IPS-15b (cell line): ENCODE data around the gene DLST.

Experiments used
- H3K27me3 ChIP-seq: one replicate; pipeline ENCODE4 v1.6.1; 2013; ENCODE audit warnings: low read length; ENCODE audit not compliant: control insufficient read depth, insufficient read depth
- H3K36me3 ChIP-seq: one replicate; pipeline ENCODE4 v1.6.1; 2013; ENCODE audit warnings: low read length; ENCODE audit not compliant: control insufficient read depth, insufficient read depth
- H3K4me1 ChIP-seq: one replicate; pipeline ENCODE4 v1.6.1; 2013; ENCODE audit warnings: mild to moderate bottlenecking, low read length; ENCODE audit not compliant: control insufficient read depth, insufficient read depth
- H3K4me3 ChIP-seq: one replicate; pipeline ENCODE4 v1.5.1; 2013; ENCODE audit warnings: low read depth, low read length
- H3K9ac ChIP-seq: one replicate; pipeline ENCODE4 v1.6.1; 2013; ENCODE audit warnings: low read depth, mild to moderate bottlenecking, low read length
- H3K9me3 ChIP-seq: one replicate; pipeline ENCODE4 v1.6.1; 2013; ENCODE audit warnings: mild to moderate bottlenecking, low read length; ENCODE audit not compliant: control insufficient read depth, insufficient read depth

DLST gene

DNA sequence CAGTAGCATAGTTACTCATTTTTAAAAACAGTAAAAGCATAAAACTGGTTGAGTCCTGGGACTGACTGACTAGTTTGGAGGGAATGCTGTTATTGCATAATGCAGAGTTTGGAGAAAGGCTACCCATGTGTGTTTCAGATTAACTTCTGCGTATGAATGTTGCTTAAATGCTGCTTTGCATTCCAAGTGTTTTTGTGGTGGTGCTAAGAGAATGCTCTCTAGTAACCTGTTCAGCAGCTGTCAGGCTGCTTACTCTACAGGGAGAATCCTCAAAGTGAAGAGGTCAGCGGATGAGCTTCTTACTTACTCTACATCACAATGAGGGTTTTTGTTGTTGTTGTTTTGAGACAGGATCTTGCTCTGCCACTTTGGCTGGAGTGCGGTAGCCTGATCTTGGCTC is 4.3 kb downstream of the DLST start:
- Histone ChIP-seq H3K9ac (no peak overlapping the region), H3K27me3 (no peaks in the 10 kb centered on the region), H3K4me3 (peak overlapping the region; percentile 16), H3K4me1 (peaks cover 26% of the 10 kb centered on the region), H3K36me3 (no peaks in the 10 kb centered on the region), H3K9me3 (no peaks in the 10 kb centered on the region)

DNA sequence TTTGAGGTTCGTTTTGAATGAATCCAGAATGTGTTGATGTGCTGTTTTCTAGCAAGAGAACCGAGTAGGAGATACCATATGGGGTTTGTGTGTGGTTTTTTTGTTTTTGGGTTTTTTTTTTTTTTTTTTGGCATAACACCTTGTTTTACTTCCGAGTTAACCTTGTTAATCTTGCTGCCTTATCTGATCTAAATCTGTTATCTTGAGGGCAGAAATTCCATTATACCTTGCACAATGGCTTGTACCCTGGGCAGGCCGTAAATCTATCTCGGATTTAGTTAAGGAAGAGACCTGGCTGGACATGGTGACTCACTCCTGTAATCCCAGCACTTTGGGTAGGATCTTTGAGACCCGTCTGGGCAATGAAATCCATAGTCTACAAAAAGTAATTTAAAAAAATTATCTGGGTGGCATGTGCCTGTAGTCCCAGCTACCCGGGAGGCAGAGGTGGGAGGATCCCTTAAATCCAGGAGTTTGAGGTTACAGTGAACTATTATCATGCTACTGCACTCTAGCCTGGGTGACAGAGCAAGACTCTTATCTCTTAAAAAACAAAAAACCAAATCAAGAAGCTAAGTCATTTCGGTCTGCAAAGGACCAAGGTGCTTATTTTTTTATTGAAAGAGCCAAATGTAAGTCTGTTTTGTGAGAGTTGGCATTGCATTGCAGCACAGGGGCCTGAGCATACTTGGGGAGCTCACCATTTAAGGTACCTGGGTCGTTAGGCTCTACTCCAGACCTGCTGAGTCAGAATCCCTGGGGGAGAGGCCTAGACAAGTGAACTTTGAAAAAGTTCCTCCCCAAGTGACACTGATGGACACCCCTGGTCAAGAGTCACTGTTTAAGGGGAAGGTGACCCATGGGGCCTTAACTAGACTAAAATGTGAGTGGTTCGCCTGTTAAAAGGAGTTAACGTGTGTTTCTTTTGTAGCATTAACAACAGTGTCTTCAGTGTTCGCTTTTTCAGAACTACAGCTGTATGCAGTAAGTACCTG is 6.7 kb downstream of the DLST start:
- Histone ChIP-seq H3K9ac (no peak overlapping the region), H3K9me3 (no peaks in the 10 kb centered on the region), H3K36me3 (peaks cover 14% of the 10 kb centered on the region), H3K4me1 (peaks cover 25% of the 10 kb centered on the region), H3K4me3 (no peak overlapping the region), H3K27me3 (no peaks in the 10 kb centered on the region)

GRCh38 chr14:74890262-74890661 is 8.5 kb downstream of the DLST start:
- Histone ChIP-seq H3K27me3 (no peaks in the 10 kb centered on the region), H3K4me1 (peaks cover 13% of the 10 kb centered on the region), H3K36me3 (peaks cover 30% of the 10 kb centered on the region), H3K9me3 (no peaks in the 10 kb centered on the region), H3K9ac (no peak overlapping the region), H3K4me3 (no peak overlapping the region)

DNA sequence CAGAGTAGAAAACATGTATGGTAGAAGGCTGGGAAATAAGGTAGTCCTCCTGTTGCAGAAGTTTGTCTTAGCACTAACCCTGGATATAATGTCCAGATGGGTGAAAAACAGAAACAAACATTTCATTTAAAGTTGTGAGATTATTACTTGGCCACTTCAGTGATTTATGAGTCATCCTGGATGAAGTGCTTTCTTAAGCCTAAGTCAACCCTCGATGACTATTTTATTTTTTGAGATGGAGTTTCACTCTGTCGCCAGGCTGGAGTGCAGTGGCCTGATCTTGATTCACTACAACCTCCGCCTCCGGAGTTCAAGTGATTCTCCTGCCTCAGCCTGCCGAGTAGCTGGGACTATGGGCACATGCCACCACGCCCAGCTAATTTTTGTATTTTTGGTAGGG is 10.2 kb downstream of the DLST start:
- no peaks in the 10 kb centered on the region for H3K27me3 ChIP-seq
- no peak overlapping the region for H3K4me3 ChIP-seq
- no peak overlapping the region for H3K9ac ChIP-seq
- no peaks in the 10 kb centered on the region for H3K9me3 ChIP-seq
- H3K36me3 ChIP-seq = peaks cover 44% of the 10 kb centered on the region
- H3K4me1 ChIP-seq = peaks cover 3% of the 10 kb centered on the region

- H3K4me1 ChIP-seq = no peaks in the 10 kb centered on the region
- no peaks in the 10 kb centered on the region for H3K9me3 ChIP-seq
- H3K9ac ChIP-seq = no peak overlapping the region
- no peak overlapping the region for H3K4me3 ChIP-seq
- H3K27me3 ChIP-seq = no peaks in the 10 kb centered on the region
- H3K36me3 ChIP-seq = peaks cover 53% of the 10 kb centered on the region
Measured at GRCh38 chr14:74892745-74893144, 11.0 kb downstream of the DLST start.

GRCh38 chr14:74893614-74894091 is 11.9 kb downstream of the DLST start:
- no peaks in the 10 kb centered on the region for H3K27me3 ChIP-seq
- H3K4me1 ChIP-seq = no peaks in the 10 kb centered on the region
- H3K4me3 ChIP-seq = no peak overlapping the region
- H3K9me3 ChIP-seq = no peaks in the 10 kb centered on the region
- H3K9ac ChIP-seq = no peak overlapping the region
- peaks cover 61% of the 10 kb centered on the region for H3K36me3 ChIP-seq

GRCh38 chr14:74896400-74896799 is 14.7 kb downstream of the DLST start:
- Histone ChIP-seq H3K4me1 (no peaks in the 10 kb centered on the region), H3K4me3 (no peak overlapping the region), H3K9ac (no peak overlapping the region), H3K27me3 (no peaks in the 10 kb centered on the region), H3K9me3 (no peaks in the 10 kb centered on the region), H3K36me3 (peaks cover 86% of the 10 kb centered on the region)

GRCh38 chr14:74897642-74898041 is 15.9 kb downstream of the DLST start:
- H3K27me3 ChIP-seq = no peaks in the 10 kb centered on the region
- H3K4me1 ChIP-seq = no peaks in the 10 kb centered on the region
- H3K36me3 ChIP-seq = peaks cover 91% of the 10 kb centered on the region
- no peak overlapping the region for H3K9ac ChIP-seq
- H3K4me3 ChIP-seq = no peak overlapping the region
- H3K9me3 ChIP-seq = no peaks in the 10 kb centered on the region

GRCh38 chr14:74898083-74898482 is 16.4 kb downstream of the DLST start:
- H3K4me1 ChIP-seq = no peaks in the 10 kb centered on the region
- H3K9me3 ChIP-seq = no peaks in the 10 kb centered on the region
- H3K36me3 ChIP-seq = peaks cover 91% of the 10 kb centered on the region
- no peak overlapping the region for H3K9ac ChIP-seq
- H3K27me3 ChIP-seq = no peaks in the 10 kb centered on the region
- H3K4me3 ChIP-seq = no peak overlapping the region

GRCh38 chr14:74898694-74899093 is 17.0 kb downstream of the DLST start:
- Histone ChIP-seq H3K9ac (no peak overlapping the region), H3K36me3 (peaks cover 89% of the 10 kb centered on the region), H3K27me3 (no peaks in the 10 kb centered on the region), H3K4me1 (no peaks in the 10 kb centered on the region), H3K4me3 (no peak overlapping the region), H3K9me3 (no peaks in the 10 kb centered on the region)

- no peak overlapping the region for H3K4me3 ChIP-seq
- no peak overlapping the region for H3K9ac ChIP-seq
- H3K27me3 ChIP-seq = no peaks in the 10 kb centered on the region
- peaks cover 59% of the 10 kb centered on the region for H3K36me3 ChIP-seq
- H3K9me3 ChIP-seq = no peaks in the 10 kb centered on the region
- no peaks in the 10 kb centered on the region for H3K4me1 ChIP-seq
Measured at GRCh38 chr14:74902941-74903705, 21.4 kb downstream of the DLST start.
